BE2C (cell line): ENCODE measurements around the gene GJD3.
A peak's percentile ranks its signal among the peaks of the same experiment; 100 is the strongest.

ENCODE experiments used
- DNase-seq: peaks from one replicate; pipeline ENCODE4 v3.0.0-alpha.2; 2020
- H3K27me3 ChIP-seq: fragments of 250-450 bp; sonication (Bioruptor Pico); 2 replicates; pipeline ENCODE4 v1.5.1; 2020; ENCODE audit warnings: mild to moderate bottlenecking
- H3K36me3 ChIP-seq: fragments of 250-450 bp; sonication (Bioruptor Pico); 2 replicates; pipeline ENCODE4 v1.5.1; 2020; ENCODE audit warnings: mild to moderate bottlenecking
- H3K4me1 ChIP-seq: fragments of 250-450 bp; sonication (Bioruptor Pico); 2 replicates; pipeline ENCODE4 v1.5.1; 2020
- H3K4me3 ChIP-seq: 2 replicates; pipeline ENCODE4 v1.5.1; 2011; ENCODE audit warnings: low read depth, low read length
- H3K9me3 ChIP-seq: fragments of 250-450 bp; sonication (Bioruptor Pico); 2 replicates; pipeline ENCODE4 v1.5.1; 2020
- TF ChIP-seq, protein P1 (sequence below): IDR thresholded peaks from 2 replicates; pipeline ENCODE4 v1.5.1; 2012; ENCODE audit warnings: mild to moderate bottlenecking, low read depth, low read length

The GJD3 gene

DNA sequence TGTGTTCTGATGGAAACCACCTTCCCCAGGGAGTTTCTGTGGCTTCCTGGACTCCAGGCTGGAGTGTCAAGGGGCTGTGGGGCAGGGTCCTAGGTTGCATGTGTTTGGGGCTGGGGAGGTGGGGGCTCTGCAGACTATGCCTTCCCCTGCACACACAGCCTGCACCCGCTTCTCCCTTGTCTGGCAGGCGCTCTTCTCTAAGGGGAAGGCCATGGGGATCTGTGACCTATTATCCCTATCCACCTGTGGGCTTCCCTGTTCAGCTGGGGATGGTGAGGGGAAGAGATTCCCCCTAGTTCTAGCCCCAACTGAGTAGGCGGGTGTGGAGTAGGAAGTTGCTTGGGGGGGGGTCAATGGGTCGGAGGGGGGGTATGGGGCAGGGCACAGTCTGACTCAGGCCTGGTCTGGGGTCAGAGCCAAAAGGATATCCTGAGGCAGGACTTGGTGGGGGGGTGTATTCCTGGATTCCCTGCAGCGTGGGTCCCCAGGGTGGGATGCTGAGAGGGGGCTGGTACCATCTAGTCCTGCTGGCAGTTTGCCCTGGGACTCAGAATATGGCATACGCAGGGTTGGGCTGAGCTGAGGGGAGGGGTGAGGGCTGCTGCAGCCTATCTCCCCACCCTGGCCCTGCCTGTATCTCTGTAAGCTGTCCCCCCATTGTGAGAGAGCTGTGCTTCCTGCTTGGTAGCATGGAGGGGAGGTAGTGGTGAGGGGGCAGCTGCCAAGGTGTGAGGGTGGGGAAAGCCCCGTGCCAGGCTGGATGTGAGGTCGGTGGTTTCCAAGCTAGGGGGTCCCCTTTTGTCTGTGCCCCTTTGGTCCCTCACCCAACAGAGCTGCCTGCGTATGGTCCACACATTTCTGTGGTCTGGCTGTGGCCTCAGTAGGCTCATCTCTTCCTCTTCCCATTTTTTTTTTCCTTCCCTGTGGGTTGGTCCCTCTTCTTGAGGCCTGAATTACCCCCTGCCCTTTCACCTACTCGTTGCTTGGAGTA is 40.9 kb downstream of the GJD3 start:
- Histone ChIP-seq H3K27me3 (no peaks in the 10 kb centered on the region), H3K4me1 (peaks cover 45% of the 10 kb centered on the region), H3K9me3 (no peaks in the 10 kb centered on the region), H3K4me3 (no peak overlapping the region; the same call in 1 of the 2 replicates), H3K36me3 (peaks cover 7% of the 10 kb centered on the region)
- DNase-seq: no peak
- TF ChIP-seq, protein P1, sequence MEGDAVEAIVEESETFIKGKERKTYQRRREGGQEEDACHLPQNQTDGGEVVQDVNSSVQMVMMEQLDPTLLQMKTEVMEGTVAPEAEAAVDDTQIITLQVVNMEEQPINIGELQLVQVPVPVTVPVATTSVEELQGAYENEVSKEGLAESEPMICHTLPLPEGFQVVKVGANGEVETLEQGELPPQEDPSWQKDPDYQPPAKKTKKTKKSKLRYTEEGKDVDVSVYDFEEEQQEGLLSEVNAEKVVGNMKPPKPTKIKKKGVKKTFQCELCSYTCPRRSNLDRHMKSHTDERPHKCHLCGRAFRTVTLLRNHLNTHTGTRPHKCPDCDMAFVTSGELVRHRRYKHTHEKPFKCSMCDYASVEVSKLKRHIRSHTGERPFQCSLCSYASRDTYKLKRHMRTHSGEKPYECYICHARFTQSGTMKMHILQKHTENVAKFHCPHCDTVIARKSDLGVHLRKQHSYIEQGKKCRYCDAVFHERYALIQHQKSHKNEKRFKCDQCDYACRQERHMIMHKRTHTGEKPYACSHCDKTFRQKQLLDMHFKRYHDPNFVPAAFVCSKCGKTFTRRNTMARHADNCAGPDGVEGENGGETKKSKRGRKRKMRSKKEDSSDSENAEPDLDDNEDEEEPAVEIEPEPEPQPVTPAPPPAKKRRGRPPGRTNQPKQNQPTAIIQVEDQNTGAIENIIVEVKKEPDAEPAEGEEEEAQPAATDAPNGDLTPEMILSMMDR: no peak

DNA sequence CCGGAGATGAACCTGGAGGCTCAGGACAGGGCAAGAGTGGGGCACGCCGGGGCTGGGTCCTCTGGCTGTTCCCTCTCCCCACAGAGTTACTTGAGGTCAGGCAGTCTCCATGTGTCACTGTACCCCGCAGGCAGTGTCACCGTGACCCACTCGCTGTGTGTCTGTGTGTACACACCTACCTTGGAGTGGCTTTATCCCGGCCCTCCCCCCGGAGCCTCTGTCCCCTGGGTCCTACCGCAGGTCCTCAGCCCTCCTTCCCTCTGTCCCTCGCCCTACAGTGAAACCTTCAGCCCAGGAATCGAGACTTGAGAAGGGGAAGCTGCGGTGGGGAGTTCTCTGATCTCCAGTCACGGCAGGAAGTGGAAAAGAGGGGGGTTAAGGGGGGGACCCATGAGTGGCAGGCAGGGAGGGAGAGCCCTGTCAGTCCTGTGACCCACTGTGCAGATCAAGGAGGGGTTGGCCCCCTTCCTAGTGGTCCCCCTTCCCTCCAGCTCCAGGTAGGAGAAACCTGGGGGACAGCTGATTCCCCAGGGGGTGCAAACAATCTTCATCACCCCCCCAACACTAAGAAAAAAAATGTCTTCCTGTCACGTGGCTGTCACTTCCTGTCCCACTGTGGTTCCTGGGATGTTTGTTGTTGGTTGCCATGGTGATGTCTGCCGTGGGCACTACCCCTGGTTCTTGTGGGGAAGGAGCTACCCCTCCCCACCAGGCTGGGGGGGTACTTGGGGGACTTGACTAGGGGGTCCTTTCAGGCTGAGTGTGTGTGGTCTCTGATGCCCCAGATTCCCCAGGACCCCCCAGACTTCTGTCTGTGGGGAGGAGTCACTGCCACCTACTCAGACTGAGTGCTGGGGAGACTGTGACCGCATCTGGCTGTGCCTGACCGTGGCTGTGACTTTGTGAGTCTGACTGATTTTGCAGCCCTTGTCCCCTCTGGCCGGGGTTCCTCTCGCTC is 41.9 kb downstream of the GJD3 start:
- TF ChIP-seq, protein P1: no peak
- Histone ChIP-seq H3K9me3 (no peaks in the 10 kb centered on the region), H3K27me3 (no peaks in the 10 kb centered on the region), H3K36me3 (peaks cover 6% of the 10 kb centered on the region), H3K4me1 (peaks cover 45% of the 10 kb centered on the region), H3K4me3 (peak overlapping the region; percentile 26)
- peak; percentile 60 for DNase-seq

DNA sequence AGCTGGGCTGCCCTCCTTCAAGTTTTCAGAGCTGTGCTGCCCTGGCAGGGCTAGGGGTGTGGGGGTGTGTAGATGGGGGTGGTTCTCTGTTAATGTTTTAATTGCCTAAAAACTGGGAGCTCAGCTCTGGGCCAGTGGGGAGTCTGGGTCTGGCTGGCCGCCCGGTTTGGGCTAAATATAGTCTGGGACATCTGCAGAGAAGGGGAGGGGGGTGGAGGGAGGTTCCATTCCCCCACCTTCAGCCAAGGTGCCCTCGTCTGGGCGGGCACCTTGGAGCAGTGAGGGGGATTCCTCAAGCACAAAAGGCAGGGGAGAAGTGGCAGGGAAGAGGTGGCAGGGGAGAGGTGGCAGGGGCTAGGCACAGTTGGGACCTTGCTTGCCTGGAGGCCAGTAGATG is 42.6 kb downstream of the GJD3 start:
- no peaks in the 10 kb centered on the region for H3K27me3 ChIP-seq
- H3K36me3 ChIP-seq: peaks cover 6% of the 10 kb centered on the region
- H3K4me3 ChIP-seq: peak overlapping the region; percentile 26
- TF ChIP-seq, protein P1: no peak
- no peak for DNase-seq
- H3K4me1 ChIP-seq: peaks cover 48% of the 10 kb centered on the region
- no peaks in the 10 kb centered on the region for H3K9me3 ChIP-seq

DNA sequence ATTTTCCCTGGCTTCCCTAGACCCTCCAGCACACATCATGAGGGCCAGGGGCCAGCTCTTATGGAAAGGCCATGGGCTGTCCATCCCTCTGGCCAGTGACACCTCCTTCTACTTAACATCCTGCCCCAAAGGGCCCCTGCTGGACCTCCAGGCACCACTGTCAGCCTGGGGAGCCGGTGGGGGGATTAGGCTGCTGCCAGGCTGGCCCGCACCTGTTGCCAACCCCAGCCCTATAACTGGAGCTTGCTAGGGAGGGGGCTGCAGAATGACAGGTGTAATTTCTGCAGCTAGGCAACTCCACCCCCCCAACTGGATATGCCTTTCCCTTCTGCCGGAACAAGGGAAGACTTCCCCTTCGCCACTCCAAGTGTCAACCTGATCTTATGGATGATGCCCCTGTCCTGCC is 43.0 kb downstream of the GJD3 start:
- TF ChIP-seq, protein P1: no peak
- Histone ChIP-seq H3K4me3 (no peak overlapping the region), H3K4me1 (peaks cover 50% of the 10 kb centered on the region), H3K36me3 (peaks cover 6% of the 10 kb centered on the region), H3K27me3 (no peaks in the 10 kb centered on the region), H3K9me3 (no peaks in the 10 kb centered on the region)
- no peak for DNase-seq

DNA sequence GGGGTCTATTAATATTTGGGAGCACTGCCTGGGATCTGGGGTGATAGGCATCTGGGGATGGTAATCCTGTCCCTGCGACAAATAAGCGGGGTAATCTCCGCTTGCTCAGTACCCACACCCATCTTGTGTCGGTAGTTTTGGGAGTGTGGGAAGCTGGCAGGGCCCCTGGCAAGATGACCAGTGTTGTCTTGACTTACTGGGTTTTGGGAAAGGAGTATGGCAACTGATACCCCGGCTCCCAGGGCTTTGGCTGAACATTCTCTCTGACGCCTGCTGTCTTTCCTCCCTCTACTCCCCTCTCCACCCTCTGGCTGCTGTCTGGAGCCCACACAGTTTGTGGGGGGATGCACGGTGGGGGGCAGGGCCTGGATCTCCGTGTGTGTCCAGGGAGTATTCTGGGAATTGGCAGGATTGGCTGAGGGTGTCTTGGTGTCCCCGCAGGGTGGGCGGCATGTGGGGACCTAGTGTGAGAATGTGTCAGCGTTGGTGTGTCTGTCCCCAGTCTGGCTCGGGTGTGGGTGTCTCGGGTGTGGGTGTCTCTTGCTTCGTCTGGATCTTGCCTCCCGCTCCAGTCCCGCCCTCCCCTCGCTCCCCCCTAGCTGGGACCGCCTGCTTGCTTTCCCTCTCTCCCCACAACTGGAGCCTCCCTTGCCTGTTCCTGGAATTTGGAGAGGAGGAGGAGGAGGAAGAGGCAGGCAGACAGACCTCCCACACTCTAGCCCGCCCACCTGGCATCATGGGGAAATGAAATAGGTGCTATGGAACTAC is 43.6 kb downstream of the GJD3 start:
- H3K4me3 ChIP-seq: peak overlapping the region; percentile 97; the same call in 1 of the 2 replicates
- H3K27me3 ChIP-seq: no peaks in the 10 kb centered on the region
- TF ChIP-seq, protein P1: no peak
- peaks cover 6% of the 10 kb centered on the region for H3K36me3 ChIP-seq
- no peak for DNase-seq
- H3K9me3 ChIP-seq: no peaks in the 10 kb centered on the region
- H3K4me1 ChIP-seq: peaks cover 56% of the 10 kb centered on the region
